Measurements from ENCODE around the gene PPAN. TPM values are rescaled to one million over a fixed set of nuclear protein-coding genes. Genes with fewer than 3 reads are reported as not detected.

Gene PPAN
- total RNA-seq, 2 donors from 2014 or later, result 12.7 to 23.2 TPM

GRCh38 chr19:10074153-10074552 lies 32.0 kb upstream of the PPAN start:
- Histone ChIP-seq H3K27me3 (no peaks in the 10 kb centered on the region), H3K9me3 (no peaks in the 10 kb centered on the region), H3K4me3 (no peak overlapping the region), H3K27ac (no peak overlapping the region), H3K36me3 (no peaks in the 10 kb centered on the region), H3K4me1 (no peaks in the 10 kb centered on the region)
- no peak for DNase-seq (ENCODE audit: low spot score)
- TF ChIP-seq, protein P1, sequence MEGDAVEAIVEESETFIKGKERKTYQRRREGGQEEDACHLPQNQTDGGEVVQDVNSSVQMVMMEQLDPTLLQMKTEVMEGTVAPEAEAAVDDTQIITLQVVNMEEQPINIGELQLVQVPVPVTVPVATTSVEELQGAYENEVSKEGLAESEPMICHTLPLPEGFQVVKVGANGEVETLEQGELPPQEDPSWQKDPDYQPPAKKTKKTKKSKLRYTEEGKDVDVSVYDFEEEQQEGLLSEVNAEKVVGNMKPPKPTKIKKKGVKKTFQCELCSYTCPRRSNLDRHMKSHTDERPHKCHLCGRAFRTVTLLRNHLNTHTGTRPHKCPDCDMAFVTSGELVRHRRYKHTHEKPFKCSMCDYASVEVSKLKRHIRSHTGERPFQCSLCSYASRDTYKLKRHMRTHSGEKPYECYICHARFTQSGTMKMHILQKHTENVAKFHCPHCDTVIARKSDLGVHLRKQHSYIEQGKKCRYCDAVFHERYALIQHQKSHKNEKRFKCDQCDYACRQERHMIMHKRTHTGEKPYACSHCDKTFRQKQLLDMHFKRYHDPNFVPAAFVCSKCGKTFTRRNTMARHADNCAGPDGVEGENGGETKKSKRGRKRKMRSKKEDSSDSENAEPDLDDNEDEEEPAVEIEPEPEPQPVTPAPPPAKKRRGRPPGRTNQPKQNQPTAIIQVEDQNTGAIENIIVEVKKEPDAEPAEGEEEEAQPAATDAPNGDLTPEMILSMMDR (IDR thresholded peaks at IDR 0.05), result no peak

GRCh38 chr19:10076535-10076934 lies 29.6 kb upstream of the PPAN start:
- H3K27ac ChIP-seq, result no peak overlapping the region
- H3K4me3 ChIP-seq, result no peak overlapping the region
- H3K4me1 ChIP-seq, result no peaks in the 10 kb centered on the region
- TF ChIP-seq, protein P1 (IDR thresholded peaks at IDR 0.05), result no peak
- no peaks in the 10 kb centered on the region for H3K27me3 ChIP-seq
- H3K9me3 ChIP-seq, result no peaks in the 10 kb centered on the region
- DNase-seq (ENCODE audit: low spot score), result no peak
- no peaks in the 10 kb centered on the region for H3K36me3 ChIP-seq

DNA sequence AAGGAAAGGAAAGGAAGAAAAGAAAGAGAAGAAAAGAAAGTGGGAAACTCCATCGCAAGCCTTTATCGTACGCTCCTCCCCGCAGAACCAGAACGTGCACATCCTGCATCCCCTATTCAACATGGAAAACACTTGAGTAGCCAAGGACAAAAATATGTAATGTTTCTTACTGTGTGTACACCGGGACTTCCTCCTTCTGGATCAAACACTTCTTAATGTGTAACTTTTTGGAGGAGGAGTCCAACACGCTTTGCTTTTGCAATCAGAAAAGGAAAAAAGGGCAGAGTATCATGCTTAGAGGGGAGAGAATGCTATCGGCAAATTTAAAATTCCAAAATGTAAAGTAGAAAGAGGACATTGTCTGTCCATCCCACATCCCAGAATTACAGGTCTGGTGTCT lies 27.8 kb upstream of the PPAN start:
- TF ChIP-seq, protein P1 (IDR thresholded peaks at IDR 0.05), result no peak
- H3K36me3 ChIP-seq, result no peaks in the 10 kb centered on the region
- no peaks in the 10 kb centered on the region for H3K27me3 ChIP-seq
- H3K4me3 ChIP-seq, result no peak overlapping the region
- H3K27ac ChIP-seq, result no peak overlapping the region
- no peaks in the 10 kb centered on the region for H3K9me3 ChIP-seq
- no peaks in the 10 kb centered on the region for H3K4me1 ChIP-seq
- DNase-seq (ENCODE audit: low spot score), result no peak

DNA sequence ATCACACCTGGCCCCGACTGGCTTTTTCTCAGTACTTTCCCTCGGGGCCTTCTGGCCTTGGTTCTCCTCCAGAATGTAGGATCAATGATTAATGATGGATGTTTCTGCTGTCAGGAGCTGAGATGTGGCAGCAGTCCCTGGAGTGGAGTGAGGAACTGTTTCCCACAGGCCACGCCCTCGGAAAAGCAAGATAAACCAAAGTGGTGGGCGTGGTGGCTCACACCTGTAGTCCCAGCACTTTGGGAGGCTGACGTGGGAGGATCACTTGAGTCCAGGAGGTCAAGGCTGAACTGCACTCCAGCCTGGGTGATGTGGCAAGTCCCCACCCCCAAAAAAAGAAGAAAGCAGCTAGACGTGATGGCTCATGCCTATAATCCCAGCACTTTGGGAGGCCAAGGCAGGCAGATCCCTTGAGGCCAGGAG lies 27.1 kb upstream of the PPAN start:
- Histone ChIP-seq H3K27ac (no peak overlapping the region), H3K9me3 (no peaks in the 10 kb centered on the region), H3K36me3 (no peaks in the 10 kb centered on the region), H3K4me3 (no peak overlapping the region), H3K4me1 (no peaks in the 10 kb centered on the region), H3K27me3 (no peaks in the 10 kb centered on the region)
- no peak for DNase-seq (ENCODE audit: low spot score)
- TF ChIP-seq, protein P1 (IDR thresholded peaks at IDR 0.05), result no peak

GRCh38 chr19:10083911-10084310 lies 22.3 kb upstream of the PPAN start:
- no peaks in the 10 kb centered on the region for H3K36me3 ChIP-seq
- H3K4me3 ChIP-seq, result no peak overlapping the region
- no peak for DNase-seq (ENCODE audit: low spot score)
- no peaks in the 10 kb centered on the region for H3K27me3 ChIP-seq
- no peaks in the 10 kb centered on the region for H3K9me3 ChIP-seq
- H3K27ac ChIP-seq, result no peak overlapping the region
- peaks cover 0 to 10% of the 10 kb centered on the region in 2 donors for H3K4me1 ChIP-seq
- TF ChIP-seq, protein P1 (IDR thresholded peaks at IDR 0.05), result no peak

DNA sequence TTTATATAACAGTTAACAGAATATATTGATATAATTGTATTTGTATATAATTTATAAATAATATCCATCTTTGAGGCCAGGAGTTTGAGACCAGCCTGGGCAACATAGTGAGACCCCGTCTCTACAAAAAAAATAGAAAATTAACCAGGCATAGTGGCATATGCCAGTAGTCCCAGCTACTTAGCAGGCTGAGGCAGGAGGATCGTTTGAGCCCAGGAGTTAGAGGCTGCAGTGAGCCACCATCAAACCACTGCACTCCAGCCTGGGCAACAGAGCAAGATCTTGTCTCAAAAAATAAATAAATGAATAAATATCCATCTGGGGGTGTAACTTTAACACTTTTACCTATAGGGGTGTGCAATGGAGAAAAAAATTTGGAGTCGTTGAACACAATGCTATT lies 21.4 kb upstream of the PPAN start:
- Histone ChIP-seq H3K27me3 (no peaks in the 10 kb centered on the region), H3K9me3 (no peaks in the 10 kb centered on the region), H3K4me1 (peaks cover 0 to 10% of the 10 kb centered on the region in 2 donors), H3K27ac (no peak overlapping the region), H3K36me3 (no peaks in the 10 kb centered on the region), H3K4me3 (no peak overlapping the region)
- TF ChIP-seq, protein P1 (IDR thresholded peaks at IDR 0.05), result no peak
- no peak for DNase-seq (ENCODE audit: low spot score)
